HG02759 (cell line): Measurements from ENCODE around the gene SUSD4.

ENCODE experiments used
- ATAC-seq: cut with Tn5 transposase; IDR thresholded peaks from one replicate; pipeline ENCODE4 v1.9.1; 2021; ENCODE audit warnings: mild to moderate bottlenecking, moderate library complexity; ENCODE audit not compliant: unreplicated experiment

The SUSD4 gene

DNA sequence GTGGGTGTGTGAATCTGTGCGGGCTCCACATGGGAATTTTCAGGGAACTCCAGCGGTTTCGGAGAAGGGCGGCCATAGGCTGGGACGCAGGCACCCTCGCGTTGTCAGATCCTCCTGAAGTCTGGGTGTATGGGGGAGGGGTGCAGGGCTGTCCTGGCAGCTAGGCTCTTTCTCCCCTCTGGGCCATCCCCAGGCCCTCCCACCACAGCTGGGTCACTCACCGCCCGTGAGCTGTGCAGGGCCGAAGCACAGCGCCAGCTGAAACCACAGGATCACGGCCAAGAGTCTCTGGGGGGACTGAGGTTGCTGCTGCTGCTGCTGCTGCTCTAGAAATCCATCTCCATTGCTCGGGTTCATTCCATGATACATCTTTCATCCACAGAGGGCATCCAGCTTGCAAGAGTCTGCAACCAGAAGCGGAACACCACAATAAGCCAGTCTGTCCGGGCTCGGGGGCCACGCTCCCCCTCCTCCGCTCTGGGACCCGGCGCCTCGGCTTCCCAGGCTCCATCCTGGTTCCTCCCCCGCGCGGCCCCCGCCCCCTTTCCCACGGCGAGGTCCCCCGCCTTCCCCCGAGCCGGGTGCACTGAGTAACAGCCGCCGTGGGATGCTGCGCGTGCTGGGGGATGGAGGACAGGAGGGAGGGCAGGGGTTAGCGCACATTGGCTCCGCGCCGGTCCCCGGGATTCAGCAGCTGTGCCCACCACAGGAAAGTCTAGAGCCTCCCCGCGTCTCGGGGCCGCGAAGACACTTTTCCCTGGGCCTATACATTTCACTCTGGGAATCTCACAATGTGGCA lies 720 bp downstream of the SUSD4 start:
- no peak for ATAC-seq

DNA sequence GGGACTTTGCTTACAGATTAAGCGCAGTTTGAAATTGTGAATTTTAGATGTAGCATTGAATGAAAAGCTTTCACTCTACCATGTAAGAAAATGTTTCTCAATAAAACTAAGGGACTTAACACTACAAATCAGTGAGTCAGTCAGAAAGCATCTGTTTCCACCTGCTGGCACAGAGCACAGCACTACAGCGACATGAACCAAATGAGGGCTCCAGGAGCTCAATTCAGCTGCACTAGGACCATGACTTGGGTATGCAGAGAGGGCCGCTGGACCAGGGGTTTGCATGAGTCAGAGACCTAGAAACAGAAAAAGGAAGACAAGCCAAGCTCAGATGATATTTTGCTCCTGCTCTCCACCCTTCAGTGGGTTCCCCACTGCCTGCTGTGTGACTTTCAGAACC lies 5.2 kb downstream of the SUSD4 start:
- no peak for ATAC-seq

DNA sequence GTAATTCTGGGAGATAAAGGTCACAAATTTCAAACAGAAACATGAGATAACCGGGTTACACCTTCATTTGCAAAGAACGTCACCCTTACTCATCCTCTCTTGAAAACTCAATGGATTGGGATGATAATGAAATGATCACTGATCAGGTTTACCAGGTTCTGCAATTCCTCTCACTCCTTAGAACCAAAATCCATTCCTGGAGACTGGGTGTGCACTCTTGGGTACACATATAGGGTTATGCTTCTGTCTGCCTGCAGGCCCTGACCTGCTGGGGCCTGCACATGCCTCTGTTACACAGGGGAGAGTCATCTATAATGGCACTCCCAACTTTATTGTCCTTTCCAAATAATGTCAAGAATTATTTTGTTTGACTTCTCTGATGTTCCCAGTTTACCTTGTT lies 8.3 kb downstream of the SUSD4 start:
- no peak for ATAC-seq

DNA sequence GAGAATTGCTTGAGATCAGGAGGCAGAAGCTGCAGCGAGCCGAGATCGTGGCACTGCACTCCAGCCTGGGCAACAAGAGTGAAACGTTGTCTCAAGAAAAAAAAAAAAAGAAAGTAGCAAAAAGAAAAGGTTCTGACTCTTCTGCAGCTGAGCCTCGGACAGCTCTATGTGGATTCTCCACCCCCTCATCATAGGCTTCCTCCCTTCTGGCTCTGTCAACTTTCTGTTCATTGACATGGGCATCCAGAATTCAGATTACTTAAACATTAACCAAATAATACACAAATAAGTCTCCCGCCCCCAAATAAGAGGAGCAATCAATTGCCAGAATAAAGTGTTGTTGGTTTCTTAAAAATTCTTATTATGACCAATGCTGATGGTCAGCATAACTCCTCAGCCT lies 10.0 kb downstream of the SUSD4 start:
- no peak for ATAC-seq

DNA sequence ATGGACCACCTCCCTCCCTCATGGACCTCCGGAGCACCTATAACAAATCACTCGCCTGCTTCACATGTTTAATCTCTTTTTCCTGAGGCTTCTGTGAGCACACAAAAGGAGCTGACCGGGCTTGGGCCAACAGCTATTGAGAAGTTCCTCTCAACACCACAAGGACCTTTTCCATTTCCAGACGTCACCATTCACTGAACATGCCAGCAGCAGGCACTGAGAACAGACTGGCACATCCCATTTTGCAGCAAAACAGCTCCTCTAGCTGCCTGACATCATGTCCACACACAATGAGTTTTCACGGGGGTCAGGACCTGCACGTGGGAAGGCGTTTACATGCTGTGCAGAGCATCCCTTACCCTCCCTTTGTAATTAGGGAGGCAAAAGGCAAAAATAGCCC lies 11.0 kb downstream of the SUSD4 start:
- no peak for ATAC-seq

DNA sequence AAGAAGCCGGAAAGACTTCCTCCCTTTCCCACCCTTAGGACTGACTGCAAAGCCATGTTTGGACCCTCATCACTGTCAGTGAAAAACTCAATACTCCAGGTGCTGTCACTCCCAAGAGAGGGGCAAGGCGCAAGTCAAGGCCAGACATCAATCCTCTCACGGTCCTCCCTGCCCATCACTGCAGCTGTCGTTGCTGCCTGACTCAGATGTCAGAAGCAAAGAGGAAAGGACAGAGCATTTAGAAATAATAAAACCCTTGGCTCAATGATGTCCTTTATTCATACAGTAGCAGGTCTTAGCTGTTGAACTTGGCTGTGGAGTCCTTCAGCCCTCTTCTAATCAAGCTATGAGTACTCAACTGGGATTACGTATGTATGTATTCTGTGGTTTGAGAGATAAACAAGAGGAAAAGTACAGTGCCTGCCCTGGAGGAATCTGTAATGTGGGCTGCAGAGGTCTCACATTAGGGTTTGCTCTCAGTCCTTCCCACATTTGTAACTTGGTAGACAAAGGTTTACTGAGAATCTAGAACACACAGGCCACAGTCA lies 13.5 kb downstream of the SUSD4 start:
- ATAC-seq: no peak

DNA sequence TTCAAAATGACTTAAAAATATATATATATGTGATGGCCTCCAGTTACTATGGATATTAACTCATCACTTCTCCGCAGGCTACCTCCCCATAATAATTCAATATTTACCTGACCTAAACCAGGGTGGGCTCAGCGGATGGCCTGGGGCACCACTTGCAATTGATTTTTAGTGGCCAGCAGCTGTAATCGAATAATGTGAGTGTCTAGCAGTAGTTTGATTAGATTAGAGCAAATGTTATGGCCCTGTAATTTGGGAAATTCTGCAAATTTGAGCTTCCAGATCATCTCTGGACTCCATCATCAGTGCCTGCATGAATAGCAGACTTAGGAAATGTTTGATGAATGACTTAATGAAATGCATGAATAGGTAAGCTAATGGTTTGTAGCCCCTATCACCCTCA lies 14.7 kb downstream of the SUSD4 start:
- no peak for ATAC-seq

DNA sequence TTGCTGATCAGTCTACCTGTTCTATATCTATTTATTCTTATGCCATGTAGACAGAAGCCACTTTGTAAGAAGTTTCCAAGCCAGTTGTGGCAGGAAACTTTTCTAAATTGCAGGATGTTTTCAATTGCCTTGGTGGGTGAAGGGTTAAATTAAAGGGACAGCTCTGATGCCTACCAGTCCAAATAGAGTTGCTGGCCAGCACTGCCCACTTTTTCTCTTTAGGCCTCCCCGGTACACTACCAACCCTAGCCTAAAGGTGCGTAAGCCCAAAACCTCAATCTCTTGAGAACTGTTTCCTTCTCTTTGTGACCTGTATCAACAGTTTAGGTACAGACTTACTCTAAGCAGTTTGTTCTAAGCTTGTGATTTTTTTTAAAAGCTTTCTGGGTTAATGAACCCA lies 15.5 kb downstream of the SUSD4 start:
- no peak for ATAC-seq

DNA sequence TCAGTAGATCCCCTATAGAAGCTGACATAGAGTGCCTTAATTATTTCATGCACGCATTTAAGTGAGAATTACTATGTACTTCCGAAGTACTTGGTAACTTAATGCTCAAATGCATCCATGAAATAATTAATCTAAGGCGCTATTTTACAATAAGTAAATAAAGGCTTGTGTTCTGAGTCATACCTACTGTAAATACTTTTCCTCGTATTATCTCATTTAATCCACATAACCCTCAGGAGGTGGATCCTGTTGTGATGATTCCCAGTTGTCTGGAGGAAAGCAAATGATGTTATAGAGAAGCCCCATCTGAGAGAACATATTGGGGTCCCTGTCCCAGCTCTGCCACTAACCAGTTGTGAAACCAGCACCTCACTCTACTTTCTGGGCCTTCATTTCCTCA lies 16.4 kb downstream of the SUSD4 start:
- no peak for ATAC-seq

DNA sequence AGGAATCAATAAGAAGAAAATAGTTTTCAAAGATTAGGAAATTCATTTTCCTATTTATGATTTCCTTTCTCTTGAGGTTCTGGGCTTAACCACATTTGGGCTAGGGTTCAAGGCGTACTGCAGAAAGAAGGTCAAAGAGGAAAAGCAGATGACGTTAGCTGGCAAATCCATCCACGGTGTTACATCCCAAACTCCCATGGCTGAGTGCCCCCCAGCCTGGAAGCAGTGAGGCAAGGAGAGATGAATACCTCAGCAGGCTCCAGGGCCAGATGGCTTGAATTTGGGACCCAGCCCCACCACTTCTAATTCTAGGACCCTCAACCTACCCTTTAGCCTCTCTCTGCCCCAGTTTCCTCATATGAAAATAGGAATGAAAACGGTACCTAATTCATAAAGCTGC lies 17.7 kb downstream of the SUSD4 start:
- no peak for ATAC-seq

DNA sequence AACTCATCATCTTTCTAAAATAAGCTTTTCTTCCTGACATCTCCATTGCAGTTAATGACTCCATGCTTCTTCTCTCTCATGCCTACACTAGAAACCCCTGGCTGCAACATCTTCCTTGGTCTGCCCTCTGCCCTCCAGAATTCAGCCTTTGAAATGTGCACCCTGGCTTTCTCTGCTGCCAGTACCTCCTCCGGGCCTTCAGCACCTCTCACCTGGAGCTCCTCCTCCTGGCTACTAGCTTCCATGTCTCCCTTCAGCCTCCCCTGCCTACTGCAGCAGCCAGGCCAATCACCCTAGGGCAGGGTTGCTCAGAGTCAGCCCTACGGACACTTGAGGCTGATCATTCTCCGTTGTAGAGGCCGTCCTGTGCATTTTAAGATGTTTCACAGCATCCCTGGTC lies 18.3 kb downstream of the SUSD4 start:
- ATAC-seq: no peak

DNA sequence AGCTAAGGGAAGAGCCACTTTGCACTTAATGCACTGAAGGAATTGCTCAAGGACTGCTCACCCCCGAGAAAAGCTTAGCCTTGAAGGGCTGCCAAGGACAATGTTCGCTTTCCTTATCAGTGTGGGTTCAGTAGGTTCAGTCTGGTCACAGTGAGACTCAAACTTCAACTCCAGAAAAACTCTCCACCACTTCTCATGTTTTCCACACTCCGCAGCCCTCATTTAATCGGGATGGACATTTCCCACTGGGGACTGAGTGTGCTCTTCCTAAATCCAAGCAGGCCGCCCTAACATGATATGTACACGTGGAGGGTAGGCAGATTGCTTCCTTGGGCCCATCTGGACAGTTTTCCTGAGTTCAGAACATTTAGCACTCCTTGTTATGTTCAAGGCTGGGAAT lies 19.5 kb downstream of the SUSD4 start:
- ATAC-seq: no peak

DNA sequence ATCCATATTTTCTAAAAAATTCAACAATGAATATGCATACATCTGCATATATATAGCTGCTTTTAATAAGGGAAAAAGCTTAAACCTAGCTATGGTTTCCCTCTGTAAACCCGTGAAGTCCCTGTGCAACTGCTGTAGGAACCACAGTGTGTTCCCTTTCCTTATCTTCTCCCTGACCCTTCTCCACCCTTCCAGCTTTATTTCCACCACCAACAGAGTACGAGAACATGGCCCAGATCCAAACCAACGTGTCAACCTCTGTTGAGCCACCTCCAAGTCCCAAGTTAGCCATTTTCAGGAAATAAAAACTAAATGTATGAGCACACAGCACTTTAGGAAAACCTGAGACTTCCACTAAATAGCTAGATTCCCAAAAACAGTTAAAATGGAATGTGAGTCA lies 20.3 kb downstream of the SUSD4 start:
- ATAC-seq: no peak

DNA sequence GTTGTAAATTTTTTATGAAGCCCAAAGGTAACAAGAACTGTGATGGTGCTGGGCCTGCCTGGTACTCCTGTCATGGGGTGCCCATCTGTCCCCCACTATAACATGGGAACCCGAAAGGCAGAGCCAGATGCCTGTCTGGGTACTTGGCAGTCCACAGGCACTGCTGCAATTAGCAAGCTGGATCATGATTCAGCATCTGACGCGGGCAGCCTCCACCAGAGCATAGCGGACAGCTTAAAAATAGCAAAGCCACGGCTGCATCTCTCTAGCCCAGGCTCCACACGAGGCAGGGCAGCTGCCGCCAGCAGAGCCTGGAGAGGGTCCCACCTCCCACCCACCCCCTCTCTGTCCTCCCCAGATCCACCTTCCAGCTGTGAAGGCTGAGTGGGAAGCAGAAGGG lies 22.9 kb downstream of the SUSD4 start:
- ATAC-seq: no peak

DNA sequence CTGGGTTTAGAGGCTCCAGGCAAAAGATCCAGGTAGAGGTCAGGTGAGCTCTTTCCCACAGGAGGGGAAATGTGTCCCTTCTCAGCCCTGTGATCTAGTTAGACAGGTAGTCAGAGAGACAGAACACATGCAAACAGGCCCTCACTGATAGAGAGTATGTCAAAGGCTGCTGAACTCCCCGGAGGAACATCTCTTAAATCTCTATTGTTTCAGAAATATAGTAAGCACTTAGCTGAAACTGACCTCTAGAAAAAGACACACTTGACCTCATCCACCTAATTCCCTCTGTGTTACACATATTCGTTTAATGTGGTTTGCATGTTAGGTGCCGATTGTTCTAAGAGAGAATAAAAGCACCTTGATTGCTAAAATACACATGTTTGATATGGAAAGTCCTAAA lies 23.3 kb downstream of the SUSD4 start:
- no peak for ATAC-seq

DNA sequence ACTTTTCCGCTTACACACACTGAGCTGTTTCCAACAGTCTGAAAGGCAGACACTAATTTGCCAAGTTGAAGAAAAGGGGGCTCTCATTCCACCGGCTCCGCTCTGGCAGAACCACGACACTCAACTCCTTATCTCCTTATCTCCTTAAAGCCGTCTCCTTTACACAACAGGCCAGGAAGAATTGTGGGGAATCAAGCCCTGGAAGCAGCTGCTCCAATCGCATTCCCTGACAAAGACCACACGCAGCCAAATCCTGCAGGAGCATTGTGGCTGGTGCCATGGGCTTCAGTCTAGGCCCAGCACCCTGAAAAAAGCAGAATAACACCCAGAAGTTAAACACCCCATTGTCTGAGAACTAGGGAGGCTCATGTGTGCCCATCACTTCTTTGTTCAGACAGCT lies 24.1 kb downstream of the SUSD4 start:
- no peak for ATAC-seq

DNA sequence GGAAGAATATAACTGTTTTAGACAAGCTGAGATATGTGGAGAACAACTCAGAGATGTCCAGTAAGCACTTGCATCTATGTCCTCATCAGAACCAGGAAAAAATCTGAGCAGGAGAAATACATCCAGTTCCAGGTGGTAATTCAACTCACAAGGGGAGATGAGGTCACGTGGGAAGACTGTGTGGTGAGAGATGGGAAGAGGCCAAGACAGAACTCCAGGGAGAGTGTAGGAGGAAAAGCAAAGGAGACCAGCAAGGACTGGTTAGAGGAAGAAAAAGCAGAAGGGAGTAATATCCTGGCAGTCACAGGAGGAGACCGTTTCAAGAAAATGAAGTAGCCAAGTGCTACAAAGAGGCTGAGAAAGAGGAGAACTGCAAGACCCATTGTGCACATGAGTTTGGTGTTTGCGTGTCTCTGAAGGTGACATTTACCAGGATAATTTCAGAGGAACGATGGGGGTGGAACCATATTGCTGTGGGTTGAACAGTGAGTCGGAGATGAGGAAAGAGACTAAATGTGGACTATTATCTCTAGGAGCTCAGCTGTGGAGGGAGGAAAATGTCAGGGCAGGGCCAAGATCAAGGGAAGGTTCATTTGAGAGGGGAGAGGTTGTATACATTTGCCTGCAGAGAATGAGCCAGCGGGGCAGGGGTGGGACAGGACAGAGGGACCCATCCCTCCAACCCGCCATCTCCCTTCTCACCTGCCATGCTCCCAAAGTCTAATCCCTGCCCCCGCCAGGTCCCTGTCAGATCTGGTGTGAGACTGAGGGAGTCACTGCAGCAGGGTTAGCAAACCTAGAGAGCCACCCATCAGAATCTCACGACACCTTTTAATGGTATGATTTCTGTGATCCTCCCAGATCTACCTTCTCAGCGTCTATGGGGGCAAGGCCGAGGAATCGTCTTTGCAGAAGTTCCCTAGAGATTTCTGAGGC lies 24.9 kb downstream of the SUSD4 start:
- ATAC-seq: no peak

DNA sequence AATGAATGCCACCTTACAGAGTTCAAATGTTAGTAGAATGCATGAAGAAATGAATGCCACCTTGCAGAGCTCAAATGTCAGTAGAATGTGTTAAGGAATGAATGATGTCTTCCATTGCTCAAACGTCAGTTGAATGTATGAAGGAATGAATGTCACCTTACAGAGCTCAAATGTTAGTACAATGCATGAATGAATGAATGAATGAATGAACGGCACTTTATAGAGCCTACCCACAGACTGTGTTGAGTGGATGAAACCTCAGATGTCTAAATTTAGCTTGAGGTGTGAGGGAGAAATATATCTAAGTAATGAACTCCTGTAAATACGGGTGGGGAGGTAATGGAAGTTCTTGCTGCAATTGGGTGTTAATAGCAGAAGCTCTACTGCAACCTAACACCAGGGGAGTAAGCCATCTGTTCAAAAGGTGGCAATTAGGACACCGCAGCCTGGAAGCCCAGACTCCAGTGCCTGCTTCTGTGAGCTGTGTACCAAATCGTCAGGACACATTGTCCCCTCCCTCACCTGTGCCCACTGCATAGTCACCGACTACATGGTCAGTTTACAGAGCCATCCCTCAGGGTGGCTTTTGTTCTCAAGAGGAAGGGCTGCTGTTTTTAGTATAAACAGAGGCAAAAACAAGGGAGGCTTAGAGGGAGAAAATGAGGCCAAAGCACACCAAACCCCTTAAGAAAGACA lies 26.7 kb downstream of the SUSD4 start:
- no peak for ATAC-seq

DNA sequence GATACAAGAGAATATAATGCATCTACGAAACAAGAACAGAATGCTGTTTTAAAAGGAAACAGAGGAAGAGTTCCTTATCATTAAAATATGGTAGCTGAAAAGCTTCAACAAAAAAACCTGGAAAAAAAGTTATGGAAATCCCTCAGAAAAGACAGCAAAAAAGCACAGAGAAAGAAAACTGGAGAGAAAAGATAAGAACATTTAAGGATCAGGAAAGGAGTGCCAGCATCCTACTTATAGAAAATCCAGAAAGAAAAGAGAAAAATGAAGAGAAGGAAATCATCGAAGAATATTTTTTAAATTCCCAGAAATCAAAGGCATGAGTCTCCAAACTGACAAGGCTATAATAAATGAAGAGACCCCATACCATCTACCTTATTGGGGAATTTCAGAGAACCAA lies 29.8 kb downstream of the SUSD4 start:
- ATAC-seq: no peak

DNA sequence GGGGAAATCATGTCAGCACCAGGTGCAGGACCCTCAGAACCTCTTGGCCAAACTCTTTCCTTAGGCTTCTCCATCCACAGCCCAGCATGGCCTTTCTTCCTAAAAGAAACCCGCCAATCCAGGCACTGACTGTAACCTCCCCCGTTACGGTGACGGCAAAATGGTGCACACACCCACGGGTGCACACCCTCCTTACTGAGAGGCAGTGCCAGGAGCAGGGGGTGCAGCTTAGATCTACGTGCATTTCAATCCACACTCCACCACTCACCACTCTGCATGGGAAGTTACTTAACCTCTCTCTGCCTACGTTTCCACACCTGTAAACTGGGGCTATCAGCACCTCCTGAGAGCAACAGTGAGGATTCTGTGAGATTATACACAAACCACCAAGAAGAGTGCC lies 31.0 kb downstream of the SUSD4 start:
- ATAC-seq: no peak

DNA sequence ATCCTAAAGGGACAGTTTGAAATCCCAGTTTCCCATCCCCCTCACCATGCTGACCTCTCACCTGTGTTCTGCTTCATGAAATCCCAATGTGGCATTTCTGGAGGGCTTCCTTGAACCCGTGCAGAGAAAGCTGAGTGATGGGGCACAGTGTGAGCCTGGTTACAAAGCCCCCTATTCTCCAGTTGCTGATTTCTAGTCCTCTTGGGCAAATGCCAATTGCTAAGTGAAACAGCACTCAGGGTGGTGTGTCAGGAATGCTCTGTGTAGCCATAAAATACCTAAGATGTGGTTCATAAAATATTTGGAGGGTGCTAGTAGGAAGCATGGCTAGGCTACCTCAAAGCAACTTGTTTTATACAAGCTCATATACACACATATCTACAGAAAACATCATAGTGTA lies 32.0 kb downstream of the SUSD4 start:
- no peak for ATAC-seq
